IPS-11a (cell line): ENCODE data around the gene FAM50B.

ENCODE experiments used
- H3K4me3 ChIP-seq: one replicate; pipeline ENCODE4 v1.5.1; 2013; ENCODE audit warnings: low read depth, low read length, control low read depth

Gene FAM50B

GRCh38 chr6:3892603-3893002 lies 43.4 kb downstream of the FAM50B start:
- no peak overlapping the region for H3K4me3 ChIP-seq

- H3K4me3 ChIP-seq = no peak overlapping the region
Observed at GRCh38 chr6:3893487-3893886, 44.3 kb downstream of the FAM50B start.

- H3K4me3 ChIP-seq = no peak overlapping the region
Observed at GRCh38 chr6:3893917-3894316, 44.7 kb downstream of the FAM50B start.

- H3K4me3 ChIP-seq = no peak overlapping the region
Observed at GRCh38 chr6:3894590-3895311, 45.6 kb downstream of the FAM50B start.

GRCh38 chr6:3895312-3895653 lies 46.1 kb downstream of the FAM50B start:
- no peak overlapping the region for H3K4me3 ChIP-seq

- no peak overlapping the region for H3K4me3 ChIP-seq
Observed at GRCh38 chr6:3895805-3896204, 46.6 kb downstream of the FAM50B start.

GRCh38 chr6:3898265-3898994 lies 49.3 kb downstream of the FAM50B start:
- H3K4me3 ChIP-seq = no peak overlapping the region

- H3K4me3 ChIP-seq = no peak overlapping the region
Observed at GRCh38 chr6:3899061-3899460, 49.9 kb downstream of the FAM50B start.

GRCh38 chr6:3899970-3900439 lies 50.8 kb downstream of the FAM50B start:
- no peak overlapping the region for H3K4me3 ChIP-seq
